HFF-Myc (cell line): ENCODE measurements around the gene HGS.
"Not testable (repeated sequence)": the region's sequence is repeated elsewhere in the genome, so short reads cannot be mapped to it uniquely, and the experiment has no call there.

Experiments used
- DNase-seq: peaks from one replicate; pipeline ENCODE4 v3.0.0-alpha.2; 2011; ENCODE audit warnings: low read depth; ENCODE audit errors: extremely low read depth
- H3K4me3 ChIP-seq: replicated peaks from 2 replicates; pipeline ENCODE4 v1.5.1; 2011; ENCODE audit warnings: low read depth, mild to moderate bottlenecking, control low read depth, low read length
- TF ChIP-seq, protein P1 (sequence below): IDR thresholded peaks from 2 replicates; pipeline ENCODE4 v1.5.1; 2012; ENCODE audit warnings: mild to moderate bottlenecking, low read depth, low read length, control low read depth; ENCODE audit errors: missing control alignments

The HGS gene

DNA sequence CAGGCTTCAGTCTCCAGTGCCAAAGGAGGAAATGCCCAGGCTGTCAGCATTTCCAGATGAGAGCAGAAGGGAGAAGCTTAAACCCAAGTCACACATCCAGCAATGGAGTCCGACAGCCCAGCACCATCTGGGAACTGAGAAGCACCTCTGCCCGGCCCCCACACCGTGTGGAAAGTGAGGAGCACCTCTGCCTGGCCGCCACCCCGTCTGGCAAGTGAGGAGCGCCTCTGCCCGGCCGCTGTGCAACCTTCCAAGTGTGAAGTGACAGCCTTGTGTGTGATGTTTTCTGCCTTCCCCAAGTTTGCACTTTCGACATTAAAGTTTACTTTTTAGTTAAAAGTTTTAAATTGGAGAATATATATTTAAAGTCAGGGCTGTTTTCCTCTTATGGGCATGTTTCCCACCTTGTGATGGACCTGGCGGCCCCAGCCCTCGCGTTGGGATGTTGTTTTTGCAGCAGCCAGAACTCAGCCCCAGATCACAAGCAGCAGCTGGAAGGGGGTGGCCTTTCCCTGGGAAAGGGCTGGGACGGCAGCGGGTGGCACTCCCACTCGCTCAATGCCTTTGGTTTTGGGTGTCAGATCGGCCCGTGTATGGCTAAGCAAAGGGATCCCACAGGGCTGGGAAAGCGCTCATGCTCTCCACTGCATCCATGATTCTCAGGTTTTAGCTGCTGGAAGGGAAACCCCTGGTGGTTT is 10.1 kb upstream of the HGS start:
- H3K4me3 ChIP-seq, result no peak overlapping the region
- TF ChIP-seq, protein P1, sequence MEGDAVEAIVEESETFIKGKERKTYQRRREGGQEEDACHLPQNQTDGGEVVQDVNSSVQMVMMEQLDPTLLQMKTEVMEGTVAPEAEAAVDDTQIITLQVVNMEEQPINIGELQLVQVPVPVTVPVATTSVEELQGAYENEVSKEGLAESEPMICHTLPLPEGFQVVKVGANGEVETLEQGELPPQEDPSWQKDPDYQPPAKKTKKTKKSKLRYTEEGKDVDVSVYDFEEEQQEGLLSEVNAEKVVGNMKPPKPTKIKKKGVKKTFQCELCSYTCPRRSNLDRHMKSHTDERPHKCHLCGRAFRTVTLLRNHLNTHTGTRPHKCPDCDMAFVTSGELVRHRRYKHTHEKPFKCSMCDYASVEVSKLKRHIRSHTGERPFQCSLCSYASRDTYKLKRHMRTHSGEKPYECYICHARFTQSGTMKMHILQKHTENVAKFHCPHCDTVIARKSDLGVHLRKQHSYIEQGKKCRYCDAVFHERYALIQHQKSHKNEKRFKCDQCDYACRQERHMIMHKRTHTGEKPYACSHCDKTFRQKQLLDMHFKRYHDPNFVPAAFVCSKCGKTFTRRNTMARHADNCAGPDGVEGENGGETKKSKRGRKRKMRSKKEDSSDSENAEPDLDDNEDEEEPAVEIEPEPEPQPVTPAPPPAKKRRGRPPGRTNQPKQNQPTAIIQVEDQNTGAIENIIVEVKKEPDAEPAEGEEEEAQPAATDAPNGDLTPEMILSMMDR, result no peak
- DNase-seq, result no peak

DNA sequence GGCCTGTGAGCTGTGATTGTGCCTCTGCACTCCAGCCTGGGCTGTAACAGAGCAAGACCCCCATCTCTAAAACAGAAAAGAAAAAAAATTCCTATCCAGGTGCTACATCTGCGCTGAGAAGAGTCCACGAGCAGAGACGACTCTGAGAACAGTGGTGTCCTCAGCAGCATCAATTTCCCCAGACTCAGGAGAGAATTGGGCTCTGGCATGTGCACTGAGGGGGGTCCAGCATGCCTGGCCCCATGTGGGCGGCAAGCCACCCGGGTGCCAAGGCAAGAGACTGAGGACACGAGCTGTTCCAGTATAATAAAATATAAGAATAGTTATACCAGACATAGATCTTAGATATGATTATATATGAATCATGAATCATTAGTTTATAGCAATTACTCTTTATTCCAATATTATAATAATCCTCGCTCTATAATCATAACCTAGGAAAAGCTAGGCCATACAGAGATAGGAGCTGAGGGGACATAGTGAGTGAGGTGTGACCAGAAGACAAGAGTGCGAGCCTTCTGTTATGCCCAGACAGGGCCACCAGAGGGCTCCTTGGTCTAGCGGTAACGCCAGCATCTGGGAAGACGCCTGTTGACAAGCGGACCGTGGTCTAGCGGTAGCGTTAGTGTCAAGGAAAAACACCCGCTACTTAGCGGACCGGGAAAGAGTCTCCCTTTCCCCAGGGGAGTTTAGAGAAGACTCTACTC is 8.1 kb upstream of the HGS start:
- not testable (repeated sequence) for DNase-seq

DNA sequence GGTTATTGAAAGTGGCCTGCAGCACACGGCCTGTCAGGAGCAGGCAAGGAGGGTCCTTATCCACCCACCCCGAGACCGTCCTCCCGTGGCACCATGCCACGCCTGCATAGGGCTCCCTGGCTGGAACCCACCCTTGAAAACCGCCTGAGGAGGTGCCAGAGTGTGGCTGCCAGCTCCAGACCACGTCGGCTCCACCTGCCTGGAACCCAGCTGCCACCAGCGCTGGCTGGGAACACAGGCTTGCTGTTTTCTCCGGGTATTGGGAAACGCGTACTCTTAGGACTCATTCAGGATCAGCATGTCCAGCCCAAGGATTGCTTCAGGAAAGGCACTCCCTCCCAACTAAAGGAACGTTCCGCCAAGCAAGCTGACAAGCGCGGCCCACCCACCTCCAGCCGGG is 6.9 kb upstream of the HGS start:
- no peak overlapping the region for H3K4me3 ChIP-seq
- DNase-seq, result no peak
- TF ChIP-seq, protein P1, result no peak

More for the DNA sequence above, 8.1 kb upstream of the HGS start:
- TF ChIP-seq, protein P1, result peak; percentile 31
- H3K4me3 ChIP-seq, result not testable (repeated sequence)

DNA sequence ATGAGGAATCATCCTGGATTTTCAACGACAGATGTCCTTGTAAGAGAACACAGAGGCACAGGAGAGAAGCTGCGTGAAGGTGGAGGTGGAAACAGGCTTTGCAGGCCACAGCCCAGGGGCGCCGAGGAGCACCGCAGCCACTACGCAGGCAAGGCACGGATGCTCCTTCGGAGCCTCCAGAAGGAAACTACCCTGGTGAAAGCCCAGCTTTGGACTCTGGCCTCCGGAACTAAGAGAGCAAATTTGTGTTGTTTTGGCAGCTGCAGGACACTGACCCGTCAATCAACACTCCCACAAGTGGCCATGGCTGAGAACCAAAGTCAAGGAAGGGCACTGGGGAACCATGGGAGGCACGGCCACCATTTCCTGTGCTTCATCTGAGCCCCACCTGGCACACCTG is 3.7 kb upstream of the HGS start:
- H3K4me3 ChIP-seq, result no peak overlapping the region
- no peak for DNase-seq
- TF ChIP-seq, protein P1, result no peak

DNA sequence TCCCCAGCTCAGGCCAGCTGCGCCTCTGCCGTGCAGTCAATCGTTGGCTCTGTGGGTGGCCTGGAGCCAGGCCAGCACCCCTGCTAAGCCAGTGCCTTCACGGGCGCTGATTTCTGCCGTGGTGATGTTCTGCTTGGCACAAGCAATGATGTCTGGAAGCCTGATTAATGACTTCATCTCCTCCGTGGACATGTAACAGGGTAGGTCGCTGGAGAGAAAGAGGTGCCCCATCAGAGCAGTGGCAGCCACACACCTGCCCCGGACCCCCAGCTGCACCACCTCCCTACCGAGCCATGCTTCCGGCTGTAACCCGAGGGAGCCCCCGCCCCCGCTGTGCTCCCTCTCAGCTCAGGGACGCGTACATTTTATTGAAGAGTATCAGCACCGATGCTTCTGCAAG is 2.1 kb upstream of the HGS start:
- no peak for DNase-seq
- H3K4me3 ChIP-seq, result no peak overlapping the region
- TF ChIP-seq, protein P1, result no peak

DNA sequence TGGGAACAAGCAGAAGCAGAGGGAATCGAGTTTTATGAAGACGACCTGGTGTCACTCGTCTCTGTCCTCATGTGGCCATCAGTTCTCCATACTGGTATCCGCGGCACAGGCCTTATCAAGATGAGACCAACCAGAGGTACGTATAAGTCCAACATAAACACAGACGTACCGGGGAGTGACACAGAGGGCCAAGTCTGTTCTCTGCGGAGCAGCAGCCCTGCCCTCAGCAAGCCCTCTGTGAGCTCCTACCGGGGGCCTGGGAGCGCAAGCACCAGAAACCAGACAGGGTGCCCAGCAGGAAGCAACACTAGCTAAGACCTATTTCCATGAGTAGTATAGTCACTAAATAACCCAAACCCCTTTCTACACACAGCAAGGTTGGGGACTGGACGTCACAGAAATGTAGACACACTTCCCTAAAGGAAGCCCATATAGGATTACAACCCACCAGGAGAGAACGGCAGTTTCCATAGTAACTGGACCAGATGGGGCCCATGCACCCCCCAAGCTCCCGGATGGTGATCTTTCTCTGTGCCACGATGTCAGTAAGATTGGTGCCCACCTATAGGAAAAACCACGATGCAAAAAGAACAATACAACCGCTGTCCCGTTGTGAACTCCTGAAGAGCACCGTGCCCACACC is 1.1 kb upstream of the HGS start:
- peak overlapping the region; percentile 96 for H3K4me3 ChIP-seq
- TF ChIP-seq, protein P1, result no peak
- no peak for DNase-seq
